Measurements from ENCODE around the gene PRKCE.
A peak's percentile ranks its signal among the peaks of the same experiment; 100 is the strongest.

PRKCE gene

GRCh38 chr2:46086578-46087070 lies 435.1 kb downstream of the PRKCE start:
- peak overlapping the region in 4 of 21 experiments; percentile 16 to 52 (median 36) for H3K27ac ChIP-seq
- no peak overlapping the region for H3K4me3 ChIP-seq

GRCh38 chr2:46087492-46087891 lies 436.0 kb downstream of the PRKCE start:
- no peak overlapping the region for H3K4me3 ChIP-seq
- H3K27ac ChIP-seq, result peak overlapping the region in 7 of 21 experiments; percentile 31 to 52 (median 46)

- Histone ChIP-seq H3K27ac (no peak overlapping the region), H3K4me3 (no peak overlapping the region)
Observed at GRCh38 chr2:46091004-46091403, 439.5 kb downstream of the PRKCE start.

- Histone ChIP-seq H3K4me3 (no peak overlapping the region), H3K27ac (no peak overlapping the region)
Observed at GRCh38 chr2:46091961-46092667, 440.6 kb downstream of the PRKCE start.

- Histone ChIP-seq H3K4me3 (no peak overlapping the region), H3K27ac (no peak overlapping the region)
Observed at GRCh38 chr2:46094689-46095088, 443.2 kb downstream of the PRKCE start.

- H3K27ac ChIP-seq, result no peak overlapping the region
- no peak overlapping the region for H3K4me3 ChIP-seq
Observed at GRCh38 chr2:46095830-46096229, 444.4 kb downstream of the PRKCE start.

GRCh38 chr2:46096260-46096659 lies 444.8 kb downstream of the PRKCE start:
- Histone ChIP-seq H3K4me3 (no peak overlapping the region), H3K27ac (no peak overlapping the region)

GRCh38 chr2:46097714-46098480 lies 446.4 kb downstream of the PRKCE start:
- H3K27ac ChIP-seq, result peak overlapping the region in 14 of 21 experiments; percentile 9 to 84 (median 46)
- no peak overlapping the region for H3K4me3 ChIP-seq

- peak overlapping the region in 10 of 21 experiments; percentile 9 to 84 (median 52) for H3K27ac ChIP-seq
- no peak overlapping the region for H3K4me3 ChIP-seq
Observed at GRCh38 chr2:46098621-46099062, 447.2 kb downstream of the PRKCE start.

GRCh38 chr2:46101557-46102220 lies 450.2 kb downstream of the PRKCE start:
- no peak overlapping the region for H3K4me3 ChIP-seq
- no peak overlapping the region for H3K27ac ChIP-seq

GRCh38 chr2:46106690-46107089 lies 455.2 kb downstream of the PRKCE start:
- H3K27ac ChIP-seq, result no peak overlapping the region
- no peak overlapping the region for H3K4me3 ChIP-seq

GRCh38 chr2:46114996-46115395 lies 463.5 kb downstream of the PRKCE start:
- H3K4me3 ChIP-seq, result no peak overlapping the region
- H3K27ac ChIP-seq, result no peak overlapping the region

GRCh38 chr2:46116150-46116549 lies 464.7 kb downstream of the PRKCE start:
- Histone ChIP-seq H3K27ac (peak overlapping the region in 6 of 21 experiments; percentile 24 to 81 (median 71)), H3K4me3 (no peak overlapping the region)

GRCh38 chr2:46116553-46116991 lies 465.1 kb downstream of the PRKCE start:
- Histone ChIP-seq H3K27ac (peak overlapping the region in 10 of 21 experiments; percentile 10 to 81 (median 59)), H3K4me3 (no peak overlapping the region)

GRCh38 chr2:46117379-46117778 lies 465.9 kb downstream of the PRKCE start:
- Histone ChIP-seq H3K27ac (peak overlapping the region in 8 of 21 experiments; percentile 21 to 81 (median 71)), H3K4me3 (no peak overlapping the region)

- Histone ChIP-seq H3K27ac (peak overlapping the region in 8 of 21 experiments; percentile 3 to 81 (median 75)), H3K4me3 (no peak overlapping the region)
Observed at GRCh38 chr2:46117994-46118393, 466.5 kb downstream of the PRKCE start.

- Histone ChIP-seq H3K4me3 (no peak overlapping the region), H3K27ac (peak overlapping the region in 15 of 21 experiments; percentile 3 to 81 (median 63))
Observed at GRCh38 chr2:46118656-46119371, 467.3 kb downstream of the PRKCE start.

GRCh38 chr2:46119453-46119852 lies 468.0 kb downstream of the PRKCE start:
- peak overlapping the region in 14 of 21 experiments; percentile 8 to 81 (median 64) for H3K27ac ChIP-seq
- no peak overlapping the region for H3K4me3 ChIP-seq

GRCh38 chr2:46120792-46121555 lies 469.5 kb downstream of the PRKCE start:
- Histone ChIP-seq H3K4me3 (no peak overlapping the region), H3K27ac (no peak overlapping the region)
